RWPE2 (cell line): ENCODE results near the gene ZNF438.
"Not testable (repeated sequence)": the region's sequence is repeated elsewhere in the genome, so short reads cannot be mapped to it uniquely, and the experiment has no call there.

Source experiments
- ATAC-seq: fragments of 200-7000 bp; cut with Tn5 transposase; 3 replicates; pipeline ENCODE4 v1.9.1; 2021; ENCODE audit warnings: low read depth
- DNase-seq: peaks from one replicate; pipeline ENCODE4 v3.0.0-alpha.2; 2020; ENCODE audit warnings: low spot score
- H3K27ac ChIP-seq: fragments of 450-650 bp; 2 replicates; pipeline ENCODE4 v1.5.1; 2017; ENCODE audit warnings: mild to moderate bottlenecking; ENCODE audit not compliant: poor library complexity, severe bottlenecking
- H3K27me3 ChIP-seq: fragments of 250-450 bp; sonication (Bioruptor Pico); 2 replicates; pipeline ENCODE4 v1.5.1; 2021; ENCODE audit warnings: mild to moderate bottlenecking, moderate library complexity; ENCODE audit not compliant: insufficient read depth, poor library complexity, severe bottlenecking
- H3K36me3 ChIP-seq: fragments of 250-450 bp; sonication (Bioruptor Pico); 2 replicates; pipeline ENCODE4 v1.5.1; 2020; ENCODE audit warnings: low read depth, mild to moderate bottlenecking, moderate library complexity
- H3K4me1 ChIP-seq: fragments of 250-450 bp; sonication (Bioruptor Pico); 2 replicates; pipeline ENCODE4 v1.5.1; 2021; ENCODE audit warnings: mild to moderate bottlenecking, moderate library complexity; ENCODE audit not compliant: insufficient read depth, poor library complexity, severe bottlenecking
- H3K4me3 ChIP-seq: fragments of 250-450 bp; sonication (Bioruptor Pico); 2 replicates; pipeline ENCODE4 v1.5.1; 2021; ENCODE audit warnings: mild to moderate bottlenecking, moderate library complexity; ENCODE audit not compliant: severe bottlenecking
- H3K9me3 ChIP-seq: fragments of 250-450 bp; sonication (Bioruptor Pico); 2 replicates; pipeline ENCODE4 v1.5.1; 2021; ENCODE audit warnings: mild to moderate bottlenecking, moderate library complexity; ENCODE audit not compliant: severe bottlenecking
- TF ChIP-seq, protein P1 (sequence below): fragments of 450-650 bp; IDR thresholded peaks from one replicate; pipeline ENCODE4 v1.5.1; 2017; ENCODE audit warnings: mild to moderate bottlenecking, moderate library complexity; ENCODE audit not compliant: poor library complexity, severe bottlenecking

Gene ZNF438

DNA sequence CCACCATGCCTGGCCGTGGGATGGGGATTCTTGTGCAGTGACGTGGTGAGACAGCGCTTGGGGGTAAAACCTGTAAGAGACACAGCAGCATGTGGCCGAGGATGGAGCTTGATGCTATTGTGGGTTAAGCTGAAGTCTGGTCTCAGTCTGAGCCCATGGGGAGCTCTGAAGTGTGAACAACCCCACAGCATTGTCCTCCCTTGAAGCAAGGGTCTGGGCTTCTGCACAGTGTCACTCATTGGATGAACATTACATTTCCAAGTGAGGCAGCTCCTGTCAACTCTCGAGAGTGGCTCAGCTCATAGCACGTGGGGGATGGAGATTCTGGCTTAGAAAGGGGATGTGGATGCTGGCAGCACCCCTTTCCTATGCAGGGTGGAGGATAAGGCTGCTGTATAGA lies 32.2 kb upstream of the ZNF438 start:
- Histone ChIP-seq H3K27ac (no peak overlapping the region), H3K36me3 (no peaks in the 10 kb centered on the region), H3K27me3 (no peaks in the 10 kb centered on the region), H3K4me3 (no peak overlapping the region), H3K4me1 (no peaks in the 10 kb centered on the region), H3K9me3 (no peaks in the 10 kb centered on the region)
- ATAC-seq (no peak), DNase-seq (no peak)
- TF ChIP-seq, protein P1, sequence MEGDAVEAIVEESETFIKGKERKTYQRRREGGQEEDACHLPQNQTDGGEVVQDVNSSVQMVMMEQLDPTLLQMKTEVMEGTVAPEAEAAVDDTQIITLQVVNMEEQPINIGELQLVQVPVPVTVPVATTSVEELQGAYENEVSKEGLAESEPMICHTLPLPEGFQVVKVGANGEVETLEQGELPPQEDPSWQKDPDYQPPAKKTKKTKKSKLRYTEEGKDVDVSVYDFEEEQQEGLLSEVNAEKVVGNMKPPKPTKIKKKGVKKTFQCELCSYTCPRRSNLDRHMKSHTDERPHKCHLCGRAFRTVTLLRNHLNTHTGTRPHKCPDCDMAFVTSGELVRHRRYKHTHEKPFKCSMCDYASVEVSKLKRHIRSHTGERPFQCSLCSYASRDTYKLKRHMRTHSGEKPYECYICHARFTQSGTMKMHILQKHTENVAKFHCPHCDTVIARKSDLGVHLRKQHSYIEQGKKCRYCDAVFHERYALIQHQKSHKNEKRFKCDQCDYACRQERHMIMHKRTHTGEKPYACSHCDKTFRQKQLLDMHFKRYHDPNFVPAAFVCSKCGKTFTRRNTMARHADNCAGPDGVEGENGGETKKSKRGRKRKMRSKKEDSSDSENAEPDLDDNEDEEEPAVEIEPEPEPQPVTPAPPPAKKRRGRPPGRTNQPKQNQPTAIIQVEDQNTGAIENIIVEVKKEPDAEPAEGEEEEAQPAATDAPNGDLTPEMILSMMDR, result no peak

DNA sequence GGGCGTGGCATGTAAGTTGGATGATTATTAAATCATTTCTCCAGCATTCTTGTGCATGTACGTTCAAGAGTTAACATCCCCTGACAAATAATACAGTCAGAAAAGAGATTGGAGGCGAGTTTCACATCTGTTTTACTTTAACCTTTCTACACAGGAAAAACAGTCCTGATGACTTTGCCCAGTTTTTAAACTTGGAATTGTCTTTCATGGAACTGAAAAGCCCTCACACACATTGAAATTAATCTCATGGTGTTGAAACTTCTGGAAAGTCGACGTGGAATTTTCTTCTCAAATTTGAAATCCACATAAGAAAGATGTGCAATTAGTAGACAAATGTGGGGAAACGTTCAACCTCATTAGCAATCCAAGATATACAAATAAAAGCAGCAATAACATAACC lies 31.2 kb upstream of the ZNF438 start:
- Histone ChIP-seq H3K27ac (no peak overlapping the region), H3K27me3 (no peaks in the 10 kb centered on the region), H3K4me1 (no peaks in the 10 kb centered on the region), H3K4me3 (no peak overlapping the region), H3K36me3 (no peaks in the 10 kb centered on the region), H3K9me3 (no peaks in the 10 kb centered on the region)
- TF ChIP-seq, protein P1, result no peak
- no peak for DNase-seq
- no peak for ATAC-seq

DNA sequence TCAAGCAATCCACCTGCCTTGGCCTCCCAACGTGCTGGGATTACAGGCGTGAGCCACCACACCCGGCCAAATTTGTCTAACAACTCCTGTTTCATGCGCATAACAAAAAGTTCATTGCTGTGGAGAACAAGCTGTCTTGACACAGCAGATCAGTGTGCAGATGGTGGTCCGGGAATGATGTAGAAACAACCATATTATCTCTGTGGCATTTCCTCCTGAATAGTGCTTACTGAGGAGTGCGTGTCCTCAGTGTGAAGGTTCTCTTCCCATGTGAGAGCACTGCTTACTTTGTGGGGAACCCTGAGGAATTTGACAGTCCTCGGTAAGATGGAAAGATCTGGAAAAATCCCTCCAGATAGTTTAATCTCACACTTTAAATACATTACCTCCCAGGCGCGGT lies 30.3 kb upstream of the ZNF438 start:
- Histone ChIP-seq H3K27me3 (no peaks in the 10 kb centered on the region), H3K9me3 (no peaks in the 10 kb centered on the region), H3K36me3 (no peaks in the 10 kb centered on the region), H3K27ac (no peak overlapping the region), H3K4me1 (no peaks in the 10 kb centered on the region), H3K4me3 (no peak overlapping the region)
- TF ChIP-seq, protein P1, result no peak
- DNase-seq (no peak), ATAC-seq (no peak)

DNA sequence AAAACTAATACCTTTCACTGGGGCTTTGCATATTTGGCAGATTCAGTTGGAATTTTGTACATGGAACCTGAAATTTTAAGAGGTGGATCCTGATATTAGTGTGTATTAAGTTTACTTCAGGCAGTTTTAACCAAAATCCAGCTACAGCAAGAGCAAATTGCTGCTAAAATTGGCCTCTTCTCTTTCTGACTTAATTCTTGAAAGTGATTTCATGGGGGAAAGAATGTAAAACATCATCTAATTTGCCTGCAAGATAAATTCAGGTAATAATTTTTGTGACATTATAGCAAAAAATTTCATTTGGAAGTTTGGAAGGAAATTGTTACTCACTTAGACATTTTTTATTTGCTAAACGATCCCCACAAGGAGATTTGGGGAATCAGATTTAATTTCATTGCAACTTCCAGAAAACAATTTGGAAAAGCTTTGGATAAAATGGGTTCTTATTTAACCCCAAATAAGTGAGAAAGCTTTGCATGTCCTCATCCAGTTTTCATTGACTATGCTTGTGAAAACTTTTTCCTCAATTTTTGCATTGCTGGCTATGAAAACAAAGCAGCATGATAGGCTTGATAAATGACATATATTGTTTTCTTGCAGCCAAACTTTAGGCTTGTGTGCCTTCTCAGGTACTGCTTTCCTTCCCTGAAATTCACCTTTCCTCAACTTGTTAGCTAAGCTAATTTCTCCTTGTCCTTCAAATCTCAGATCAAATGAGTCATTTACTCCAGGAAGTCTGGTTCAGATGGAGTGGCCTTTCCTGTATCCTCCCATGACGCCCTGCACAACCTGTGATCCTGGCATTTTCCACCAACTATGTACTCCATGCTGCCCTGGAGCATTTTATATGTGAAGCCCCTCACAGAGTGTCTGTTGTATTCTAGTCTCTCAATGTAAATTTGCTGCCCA lies 27.4 kb upstream of the ZNF438 start:
- no peak for DNase-seq
- H3K4me3 ChIP-seq, result no peak overlapping the region
- no peak for ATAC-seq
- no peaks in the 10 kb centered on the region for H3K27me3 ChIP-seq
- H3K9me3 ChIP-seq, result no peaks in the 10 kb centered on the region
- H3K4me1 ChIP-seq, result no peaks in the 10 kb centered on the region
- no peaks in the 10 kb centered on the region for H3K36me3 ChIP-seq
- TF ChIP-seq, protein P1, result no peak
- no peak overlapping the region for H3K27ac ChIP-seq

DNA sequence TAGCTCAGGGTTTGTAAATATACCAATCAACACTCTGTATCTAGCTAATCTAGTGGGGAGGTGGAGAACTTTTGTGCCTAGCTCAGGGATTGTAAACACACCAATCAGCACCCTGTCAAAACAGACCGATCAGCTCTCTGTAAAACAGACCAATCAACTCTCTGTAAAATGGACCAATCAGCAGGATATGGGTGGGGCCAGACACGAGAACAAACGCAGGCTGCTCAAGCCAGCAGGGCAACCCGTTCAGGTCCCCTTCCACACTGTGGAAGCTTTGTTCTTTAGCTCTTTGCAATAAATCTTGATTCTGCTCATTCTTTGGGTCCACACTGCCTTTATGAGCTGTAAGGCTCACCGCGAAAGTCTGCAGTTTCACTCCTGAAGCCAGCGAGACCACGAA lies 25.0 kb upstream of the ZNF438 start:
- not testable (repeated sequence) for H3K27me3 ChIP-seq, ATAC-seq, H3K9me3 ChIP-seq, H3K36me3 ChIP-seq, DNase-seq, H3K4me3 ChIP-seq, H3K27ac ChIP-seq, H3K4me1 ChIP-seq
